K562 (cell line): ENCODE data around the gene STIM1. TPM values are rescaled to one million over a fixed set of nuclear protein-coding genes. Genes with fewer than 3 reads are reported as not detected.

ENCODE experiments used
- ARNT ChIP-seq, 2 experiments: fragments of 450-650 bp; IDR thresholded peaks; 2 replicates each; pipeline ENCODE4 v1.6.1; 2016; ENCODE audit warnings: mild to moderate bottlenecking in 1 of 2
- CBX3 ChIP-seq, 2 experiments: IDR thresholded peaks; 1 replicate in 1 of 2; 2 replicates in 1 of 2; pipeline ENCODE4 v1.6.1; 2012; ENCODE audit warnings: inconsistent platforms in 2 of 2, low read length in 2 of 2, borderline replicate concordance in 1 of 2, control low read depth in 1 of 2
- FOXK2 ChIP-seq, 2 experiments: fragments of 450-650 bp; IDR thresholded peaks in 1 of 2; conservative IDR thresholded peaks in 1 of 2; 2 replicates each; pipeline ENCODE4 v1.6.1; 2016; ENCODE audit warnings: low read depth in 2 of 2, mild to moderate bottlenecking in 1 of 2
- FOXM1 ChIP-seq, 2 experiments: fragments of 450-650 bp in 1 of 2; sonication (generic) in 1 of 2; formaldehyde crosslinking in 1 of 2; IDR thresholded peaks; 2 replicates each; pipeline versions ENCODE4 v1.6.1 to v1.9.0; 2017 to 2022; ENCODE audit warnings: low read depth in 2 of 2, mild to moderate bottlenecking in 2 of 2, missing genetic modification reagents in 1 of 2, moderate library complexity in 1 of 2
- HDAC1 ChIP-seq, 2 experiments: fragments of 450-650 bp; IDR thresholded peaks; 2 replicates each; pipeline ENCODE4 v1.6.1; 2016 to 2017; ENCODE audit warnings: inconsistent platforms in 1 of 2, mild to moderate bottlenecking in 1 of 2, moderate library complexity in 1 of 2
- HDAC8 ChIP-seq: fragments of 450-650 bp; IDR thresholded peaks from 2 replicates; pipeline ENCODE4 v1.6.1; 2016; ENCODE audit warnings: mild to moderate bottlenecking, missing genetic modification characterization, moderate library complexity, missing compliant biosample characterization
- JUN ChIP-seq, 2 experiments: sonication (generic) in 1 of 2; formaldehyde crosslinking in 1 of 2; IDR thresholded peaks; 2 replicates each; pipeline versions ENCODE4 v1.6.1 to v1.8.0; 2012 to 2022; ENCODE audit warnings: borderline replicate concordance in 2 of 2, mild to moderate bottlenecking in 2 of 2, improper control_type of control experiment in 1 of 2, low read depth in 1 of 2, low read length in 1 of 2, missing genetic modification reagents in 1 of 2
- LARP7 ChIP-seq: fragments of 450-650 bp; IDR thresholded peaks from 2 replicates; pipeline ENCODE4 v1.6.1; 2016
- LEF1 ChIP-seq: fragments of 450-650 bp; IDR thresholded peaks from 2 replicates; pipeline ENCODE4 v1.6.1; 2016; ENCODE audit warnings: mild to moderate bottlenecking
- MECOM ChIP-seq: fragments of 250-450 bp; sonication (Bioruptor Pico); IDR thresholded peaks from 2 replicates; pipeline ENCODE4 v1.8.0; 2022; ENCODE audit warnings: inconsistent platforms
- NR1H2 ChIP-seq: sonication (generic); formaldehyde crosslinking; IDR thresholded peaks from 2 replicates; pipeline ENCODE4 v1.4.0; 2020; ENCODE audit warnings: mild to moderate bottlenecking, missing genetic modification reagents
- PML ChIP-seq: IDR thresholded peaks from 2 replicates; pipeline ENCODE4 v1.6.1; 2012; ENCODE audit warnings: low read length, inconsistent platforms
- RUNX1 ChIP-seq: sonication (generic); IDR thresholded peaks from 2 replicates; pipeline ENCODE4 v1.6.1; 2016; ENCODE audit warnings: antibody characterized with exemption, low read depth
- SMARCC2 ChIP-seq: fragments of 450-650 bp; IDR thresholded peaks from 2 replicates; pipeline ENCODE4 v1.6.1; 2017; ENCODE audit warnings: antibody characterized with exemption, moderate library complexity, mild to moderate bottlenecking, low read depth
- SNIP1 ChIP-seq: fragments of 450-650 bp; IDR thresholded peaks from 2 replicates; pipeline ENCODE4 v1.7.1; 2017; ENCODE audit warnings: low read depth, mild to moderate bottlenecking
- TBP ChIP-seq: optimal IDR thresholded peaks from 2 replicates; pipeline ENCODE3; 2011; ENCODE audit warnings: low read depth, low read length, improper control_type of control experiment
- ZNF133 ChIP-seq: fragments of 250-450 bp; sonication (Bioruptor Pico); IDR thresholded peaks from 2 replicates; pipeline ENCODE4 v1.4.0; 2020; ENCODE audit warnings: mild to moderate bottlenecking
- polyA plus RNA-seq, 8 experiments: library from polyadenylated mRNA; depleted of rRNA in 4 of 8; stranded (reverse) in 5 of 8; unstranded in 3 of 8; fragments of >200 nt; fragmentation: Nextera tagmentation in 2 of 8; fragmentation: Illumina TruSeq in 1 of 8; extraction: Ambion mirVana in 2 of 8; extraction: Trizol in 1 of 8; gene quantifications; 2 replicates each; pipeline versions ENCODE4 v1.2.1 to v1.2.3, GENCODE V29; 2011 to 2014; ENCODE audit warnings: inconsistent platforms in 1 of 8, missing spikeins in 1 of 8
- total RNA-seq, 7 experiments: library from RNA; depleted of rRNA in 6 of 7; stranded (reverse); fragments of >200 nt in 6 of 7; fragmentation: Illumina TruSeq in 2 of 7; extraction: Trizol in 2 of 7; gene quantifications; 2 replicates each; pipeline versions ENCODE4 v1.2.1 to v1.2.3, GENCODE V29; 2011 to 2021; ENCODE audit warnings: low replicate concordance in 1 of 7
- TF ChIP-seq, protein P1 (sequence below), 2 experiments: IDR thresholded peaks in 1 of 2; conservative IDR thresholded peaks in 1 of 2; 2 replicates each; pipeline ENCODE4 v1.6.1; 2016; ENCODE audit warnings: low read depth in 2 of 2, mild to moderate bottlenecking in 1 of 2, missing compliant biosample characterization in 1 of 2, missing genetic modification characterization in 1 of 2, moderate library complexity in 1 of 2
- TF ChIP-seq, protein P2 (sequence below): sonication (generic); formaldehyde crosslinking; IDR thresholded peaks from 2 replicates; pipeline ENCODE4 v1.9.0; 2022; ENCODE audit warnings: mild to moderate bottlenecking, missing genetic modification reagents
- TF ChIP-seq, protein P3 (sequence below): fragments of 250-450 bp; sonication (Bioruptor Pico); IDR thresholded peaks from 2 replicates; pipeline ENCODE4 v1.5.0; 2022; ENCODE audit warnings: mild to moderate bottlenecking

Gene STIM1
- total and polyA plus RNA-seq, 9 of the 15 experiments (the other 6 are each of a cell fraction or from before 2014, with no cell fraction given) = 7.7 to 50.5 (median 22.5) TPM

DNA sequence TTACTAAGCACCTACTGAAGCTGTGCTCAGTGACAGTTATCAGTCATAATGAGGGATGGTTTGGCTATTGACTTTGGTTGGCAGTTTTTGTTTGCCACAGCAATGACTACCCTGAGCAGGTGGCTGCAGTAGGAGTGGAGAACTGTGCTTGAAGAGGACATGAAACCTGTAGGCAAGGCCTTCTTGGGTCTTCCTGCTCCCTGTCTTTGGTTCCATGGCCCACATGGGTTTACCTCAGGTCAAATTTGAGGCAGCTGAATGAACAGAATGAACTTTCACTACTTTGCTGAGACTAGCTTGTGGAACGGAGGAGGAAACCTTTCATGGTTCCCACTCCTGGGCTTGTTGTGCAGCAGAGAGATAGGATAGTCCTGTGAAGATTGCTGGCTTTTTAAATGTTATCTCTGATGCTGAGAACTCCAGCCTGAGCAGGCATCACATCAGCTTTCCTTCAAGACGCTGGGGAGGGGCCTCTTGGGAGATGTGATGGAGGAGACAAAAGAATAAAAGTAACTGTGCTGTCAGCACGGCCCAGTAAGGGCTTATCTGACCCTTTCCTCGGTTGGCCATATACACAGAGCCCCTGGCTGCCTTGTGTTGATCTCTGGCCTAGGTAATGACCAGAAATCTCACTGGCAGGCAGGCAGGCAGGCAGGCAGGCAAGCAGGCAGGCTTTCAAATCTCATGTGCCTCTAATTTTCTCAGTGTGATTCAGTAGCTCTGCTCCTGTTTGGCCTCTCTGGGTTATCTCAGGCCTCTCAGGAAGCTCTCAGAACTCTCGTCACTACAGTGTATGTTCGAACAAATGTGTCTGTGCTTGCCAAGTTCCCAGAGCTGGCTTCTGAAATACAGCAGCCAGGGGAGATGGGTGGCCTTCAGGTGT is 12.0 kb downstream of the STIM1 start (continued):
- TF ChIP-seq FOXM1 (IDR thresholded peaks at IDR 0.05; ENCODE audit: low read depth) (peak; percentile 73), FOXM1 (CRISPR knock-in tag; IDR thresholded peaks at IDR 0.05; ENCODE audit: low read depth) (no peak), MECOM (peak; percentile 80), HDAC1 (IDR thresholded peaks at IDR 0.05) (peak in 1 of 2 experiments; percentile 77; a peak in 2 of 4 replicates), ARNT (IDR thresholded peaks at IDR 0.05) (0 out of 4 replicates have a peak, but pooled peaks of 1 of the 2 experiments have one; percentile 18), TBP (peak; percentile 22), NR1H2 (CRISPR knock-in tag) (peak; percentile 96; the same call in 1 of the 2 replicates), LARP7 (no peak), SNIP1 (no peak), SMARCC2 (peak; percentile 54; the same call in 1 of the 2 replicates), LEF1 (peak; percentile 64; the same call in 1 of the 2 replicates), RUNX1 (0 out of 2 replicates have a peak, but pooled peaks have one; percentile 33), HDAC8 (tag) (peak; percentile 61; the same call in 1 of the 2 replicates), ZNF133 (no peak), JUN (IDR thresholded peaks at IDR 0.05; ENCODE audit: borderline replicate concordance, low read depth, low read length) (peak; percentile 4; the same call in 1 of the 2 replicates), JUN (CRISPR knock-in tag; IDR thresholded peaks at IDR 0.05; ENCODE audit: borderline replicate concordance) (no peak), CBX3 (IDR thresholded peaks at IDR 0.05; ENCODE audit: borderline replicate concordance in 1 of 2, low read length in 2 of 2) (peak in 1 of 2 experiments; percentile 86; a peak in 1 of 3 replicates), PML (peak; percentile 68; the same call in 1 of the 2 replicates), FOXK2 (conservative IDR thresholded peaks at IDR 0.05 in 1 of 2, IDR thresholded peaks at IDR 0.05 in 1 of 2; ENCODE audit: low read depth in 2 of 2) (peak; percentile 54 to 62; a peak in 2 of 4 replicates)
- TF ChIP-seq, protein P1, sequence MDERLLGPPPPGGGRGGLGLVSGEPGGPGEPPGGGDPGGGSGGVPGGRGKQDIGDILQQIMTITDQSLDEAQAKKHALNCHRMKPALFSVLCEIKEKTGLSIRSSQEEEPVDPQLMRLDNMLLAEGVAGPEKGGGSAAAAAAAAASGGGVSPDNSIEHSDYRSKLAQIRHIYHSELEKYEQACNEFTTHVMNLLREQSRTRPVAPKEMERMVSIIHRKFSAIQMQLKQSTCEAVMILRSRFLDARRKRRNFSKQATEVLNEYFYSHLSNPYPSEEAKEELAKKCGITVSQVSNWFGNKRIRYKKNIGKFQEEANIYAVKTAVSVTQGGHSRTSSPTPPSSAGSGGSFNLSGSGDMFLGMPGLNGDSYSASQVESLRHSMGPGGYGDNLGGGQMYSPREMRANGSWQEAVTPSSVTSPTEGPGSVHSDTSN (CRISPR knock-in tag; IDR thresholded peaks at IDR 0.05; ENCODE audit: low read depth) = no peak
- TF ChIP-seq, protein P1 (tag; conservative IDR thresholded peaks at IDR 0.05; ENCODE audit: low read depth) = peak; percentile 7; the same call in 1 of the 2 replicates
- TF ChIP-seq, protein P2, sequence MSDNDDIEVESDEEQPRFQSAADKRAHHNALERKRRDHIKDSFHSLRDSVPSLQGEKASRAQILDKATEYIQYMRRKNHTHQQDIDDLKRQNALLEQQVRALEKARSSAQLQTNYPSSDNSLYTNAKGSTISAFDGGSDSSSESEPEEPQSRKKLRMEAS (CRISPR knock-in tag) = peak; percentile 69
- TF ChIP-seq, protein P3, sequence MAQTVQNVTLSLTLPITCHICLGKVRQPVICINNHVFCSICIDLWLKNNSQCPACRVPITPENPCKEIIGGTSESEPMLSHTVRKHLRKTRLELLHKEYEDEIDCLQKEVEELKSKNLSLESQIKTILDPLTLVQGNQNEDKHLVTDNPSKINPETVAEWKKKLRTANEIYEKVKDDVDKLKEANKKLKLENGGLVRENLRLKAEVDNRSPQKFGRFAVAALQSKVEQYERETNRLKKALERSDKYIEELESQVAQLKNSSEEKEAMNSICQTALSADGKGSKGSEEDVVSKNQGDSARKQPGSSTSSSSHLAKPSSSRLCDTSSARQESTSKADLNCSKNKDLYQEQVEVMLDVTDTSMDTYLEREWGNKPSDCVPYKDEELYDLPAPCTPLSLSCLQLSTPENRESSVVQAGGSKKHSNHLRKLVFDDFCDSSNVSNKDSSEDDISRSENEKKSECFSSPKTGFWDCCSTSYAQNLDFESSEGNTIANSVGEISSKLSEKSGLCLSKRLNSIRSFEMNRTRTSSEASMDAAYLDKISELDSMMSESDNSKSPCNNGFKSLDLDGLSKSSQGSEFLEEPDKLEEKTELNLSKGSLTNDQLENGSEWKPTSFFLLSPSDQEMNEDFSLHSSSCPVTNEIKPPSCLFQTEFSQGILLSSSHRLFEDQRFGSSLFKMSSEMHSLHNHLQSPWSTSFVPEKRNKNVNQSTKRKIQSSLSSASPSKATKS (CRISPR knock-in tag) = no peak
